Hematopoietic multipotent progenitor cell treated with erythropoietin and hydrocortisone succinate and interleukin-3 and kit ligand, for 6 days (in vitro differentiated cells): ENCODE measurements around the gene FREM2.

Source experiments
- DNase-seq: peaks from one replicate; pipeline ENCODE4 v3.0.0-alpha.2; 2015

Gene FREM2

DNA sequence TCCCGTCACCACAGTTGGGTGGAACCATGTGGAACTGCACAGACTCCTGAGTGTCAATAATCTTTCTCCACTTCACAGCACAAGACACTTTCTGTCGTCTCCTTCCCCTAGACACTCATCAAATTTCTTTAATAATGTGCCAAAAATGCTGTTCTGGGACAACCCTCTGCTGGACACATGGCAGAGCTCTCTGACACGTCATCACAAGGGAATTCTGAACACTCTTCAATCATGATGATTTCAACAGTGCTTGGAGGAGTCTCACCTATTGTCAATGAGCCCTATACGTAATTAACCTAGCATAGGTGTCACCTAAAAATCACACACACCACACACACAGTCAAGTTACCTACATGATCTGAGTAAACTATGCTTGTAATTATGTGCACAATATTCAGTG, 162.4 kb downstream of the FREM2 start:
- no peak for DNase-seq

DNA sequence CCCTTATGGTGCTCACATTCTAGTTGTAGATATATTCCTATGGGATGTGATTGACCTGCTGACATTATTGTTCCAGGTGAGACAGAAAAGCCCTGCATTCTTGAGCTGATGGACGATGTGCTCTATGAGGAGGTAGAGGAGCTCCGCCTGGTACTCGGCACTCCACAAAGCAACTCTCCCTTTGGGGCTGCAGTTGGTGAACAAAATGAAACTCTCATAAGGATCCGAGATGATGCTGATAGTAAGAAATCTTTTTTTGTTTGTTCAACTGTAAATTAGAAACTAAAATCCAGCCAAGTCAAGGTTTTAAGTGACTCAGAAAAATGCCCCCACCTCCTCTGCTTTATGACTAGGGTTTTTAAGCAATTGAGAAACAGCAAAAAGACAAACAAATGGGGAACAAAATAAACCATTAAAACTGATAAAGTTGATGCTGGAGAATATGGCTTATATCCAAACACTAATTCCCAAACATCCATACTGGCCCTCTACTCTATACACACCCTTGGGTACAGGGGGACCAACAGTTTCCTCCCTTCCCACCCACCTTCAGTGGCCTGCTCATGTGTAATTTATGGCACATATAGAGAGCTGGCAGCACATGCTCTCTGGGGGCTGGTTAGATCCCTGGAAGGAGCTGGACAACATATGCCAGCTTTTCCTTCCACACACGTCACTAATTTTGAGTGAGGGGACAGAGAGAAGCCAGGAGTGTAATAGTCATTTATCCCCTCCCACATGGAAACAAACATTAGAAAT, 164.2 kb downstream of the FREM2 start:
- no peak for DNase-seq

- DNase-seq: no peak
These were observed 167.3 kb downstream of the FREM2 start for GRCh38 chr13:38854226-38854625.

DNA sequence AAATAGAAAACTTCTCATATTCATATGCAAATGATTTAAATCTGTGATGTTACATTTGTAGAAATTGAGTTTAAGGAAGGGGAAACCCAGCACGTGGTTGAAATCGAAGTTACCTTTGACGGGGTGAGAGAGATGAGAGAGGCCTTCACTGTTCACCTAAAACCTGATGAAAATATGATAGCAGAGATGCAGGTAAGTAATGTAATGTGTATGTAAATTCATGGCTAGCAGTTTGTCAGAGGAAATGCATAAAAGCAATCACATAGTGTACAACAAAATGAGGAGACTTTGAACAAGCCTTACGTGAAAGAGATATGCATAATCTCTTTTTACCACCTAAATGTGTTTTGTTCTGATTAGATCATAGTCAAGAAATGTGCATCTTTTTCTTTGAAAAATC, 169.2 kb downstream of the FREM2 start:
- DNase-seq: no peak

DNA sequence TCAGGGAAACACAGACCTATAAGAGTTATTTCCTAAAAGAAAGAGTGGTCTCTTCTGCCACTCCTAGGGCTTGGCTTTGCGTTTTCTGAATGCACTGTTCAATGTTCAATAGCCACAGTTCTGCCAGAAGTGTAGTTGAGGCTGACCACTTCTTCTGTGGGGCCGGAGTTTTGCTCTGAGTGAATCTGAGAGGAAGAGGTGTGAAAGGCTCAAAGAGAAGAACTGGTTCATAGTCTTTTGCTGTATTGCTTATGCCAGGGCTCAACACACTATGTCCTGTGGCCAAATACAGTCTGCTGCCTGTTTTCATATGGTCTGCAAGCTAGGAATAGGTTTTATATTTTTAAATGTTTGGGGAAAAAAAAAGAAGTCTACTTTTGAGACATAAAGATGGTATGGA, 175.6 kb downstream of the FREM2 start:
- no peak for DNase-seq

DNA sequence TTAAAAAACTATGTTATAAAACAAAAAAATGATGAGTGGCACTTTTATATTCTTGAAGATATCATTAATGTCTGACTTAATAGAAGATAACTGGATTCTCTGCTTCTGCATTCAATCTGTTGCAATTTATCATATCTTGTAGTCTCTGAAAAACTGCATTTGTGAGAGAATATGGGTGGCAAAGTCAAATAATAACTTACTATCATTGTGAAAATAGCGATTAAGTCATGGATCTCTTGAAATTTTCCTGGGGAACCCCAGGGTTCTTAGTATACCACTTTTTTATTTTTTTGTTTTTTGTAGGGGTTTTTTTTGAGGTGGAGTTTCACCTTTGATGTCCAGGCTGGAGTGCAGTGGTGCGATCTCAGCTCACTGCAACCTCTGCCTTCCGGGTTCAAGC, 176.7 kb downstream of the FREM2 start:
- DNase-seq: no peak

DNA sequence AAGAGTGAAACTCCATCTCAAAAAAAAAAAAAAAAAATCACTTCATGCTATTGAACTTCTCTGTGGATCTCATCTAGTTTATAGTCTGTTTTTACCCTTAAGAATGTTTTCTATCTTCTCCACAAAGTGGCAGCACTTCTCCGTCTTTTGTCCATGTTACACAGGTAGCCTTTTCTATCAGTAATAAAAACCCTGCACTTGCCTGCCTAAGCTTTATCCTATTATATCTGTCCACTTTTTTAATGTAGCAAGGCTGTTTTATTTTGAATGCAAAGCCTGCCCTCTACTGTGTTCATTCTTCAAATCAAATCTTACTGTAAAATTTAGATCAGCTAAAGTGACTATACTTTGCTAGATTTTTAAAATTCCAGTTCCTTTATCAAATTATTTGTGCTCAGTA, 179.8 kb downstream of the FREM2 start:
- DNase-seq: peak; percentile 1

- no peak for DNase-seq
These were observed 181.5 kb downstream of the FREM2 start for GRCh38 chr13:38868399-38868798.

DNA sequence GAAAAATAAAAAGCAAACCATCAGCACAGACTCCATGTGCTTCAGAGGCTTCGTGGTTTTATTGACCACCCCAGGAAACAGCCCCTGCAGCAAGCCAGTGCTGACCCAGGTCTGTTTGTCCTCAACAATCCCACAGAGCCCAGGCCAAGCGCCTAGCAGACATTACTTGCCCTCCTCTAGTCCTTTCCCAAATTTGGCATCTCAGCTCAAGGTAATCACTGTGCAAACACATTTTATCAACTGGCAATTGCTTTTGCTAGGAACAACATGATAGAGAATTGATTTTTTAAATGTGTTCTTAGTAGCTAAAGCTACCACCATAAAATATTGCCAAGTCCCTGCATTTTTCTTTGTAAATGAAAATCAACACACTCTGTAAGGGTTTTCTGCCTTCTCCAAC, 182.0 kb downstream of the FREM2 start:
- DNase-seq: no peak

GRCh38 chr13:38871275-38871674, 184.4 kb downstream of the FREM2 start:
- no peak for DNase-seq

DNA sequence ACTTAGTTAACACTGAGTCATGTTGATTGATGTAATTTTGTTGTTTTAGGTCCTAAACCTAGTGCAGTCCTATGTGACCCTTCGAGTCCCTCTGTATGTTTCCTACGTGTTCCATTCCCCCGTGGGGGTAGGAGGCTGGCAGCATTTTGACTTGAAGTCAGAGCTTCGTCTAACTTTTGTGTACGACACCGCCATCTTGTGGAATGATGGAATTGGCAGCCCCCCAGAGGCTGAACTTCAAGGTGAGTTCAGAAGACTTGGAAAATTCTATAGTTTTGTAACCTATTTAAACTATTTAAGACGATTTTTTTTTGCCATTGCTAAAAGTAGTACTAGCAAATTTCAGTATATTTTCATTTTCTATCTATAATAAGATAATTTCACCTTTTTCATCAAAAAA, 185.8 kb downstream of the FREM2 start:
- DNase-seq: peak; percentile 56

DNA sequence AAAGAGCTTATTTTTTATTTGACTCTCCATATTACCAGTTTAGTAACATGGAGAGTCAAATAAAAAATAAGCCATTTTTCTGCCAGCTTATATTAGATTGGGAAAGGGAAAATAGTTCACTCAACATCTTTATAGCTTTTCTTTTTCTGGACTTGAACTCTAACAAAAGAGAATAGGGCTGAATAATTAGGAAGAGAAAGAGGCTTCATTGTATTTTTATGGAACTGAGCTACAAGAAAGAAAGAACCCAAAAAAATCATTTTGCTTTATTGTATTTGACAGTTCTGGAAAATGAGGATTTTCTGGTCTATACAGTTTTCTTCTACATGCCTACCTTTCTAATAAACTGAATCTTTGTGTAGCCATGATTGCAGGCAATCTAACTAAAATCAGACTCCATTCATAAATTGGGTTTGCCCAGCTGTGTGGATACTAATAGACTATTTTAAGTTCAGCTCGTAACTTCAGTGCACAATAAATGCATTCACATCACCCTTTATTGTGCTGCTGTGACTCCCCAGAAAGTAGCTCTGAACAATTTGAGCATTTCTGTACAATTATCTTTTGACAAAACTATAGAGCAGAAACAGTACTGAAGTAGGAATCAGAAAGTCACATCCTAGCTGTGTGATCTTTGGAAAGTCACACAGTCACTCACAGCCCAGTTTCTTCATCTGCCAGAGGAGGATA, 188.5 kb downstream of the FREM2 start:
- no peak for DNase-seq

GRCh38 chr13:38879278-38879677, 192.4 kb downstream of the FREM2 start:
- DNase-seq: no peak

DNA sequence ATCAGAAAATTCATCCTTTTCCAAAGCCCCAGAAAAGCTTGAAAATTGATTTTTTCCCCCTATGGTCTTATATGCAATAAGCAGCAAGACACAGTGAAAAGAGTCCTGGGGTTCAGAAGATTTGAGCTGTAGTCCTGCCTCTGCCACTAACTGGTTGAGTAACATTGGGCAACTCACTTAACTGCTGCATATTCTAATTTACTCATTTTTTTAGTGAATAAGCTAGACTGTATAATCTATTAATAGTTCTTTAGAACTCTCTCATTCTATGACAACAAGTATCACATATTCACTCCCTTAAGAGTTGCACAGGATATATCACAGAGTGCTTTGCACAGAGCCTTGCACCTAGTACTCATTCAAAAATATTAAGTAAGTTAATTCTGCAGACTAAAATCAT, 192.9 kb downstream of the FREM2 start:
- DNase-seq: no peak

- DNase-seq: no peak
These were observed 193.5 kb downstream of the FREM2 start for GRCh38 chr13:38880397-38880796.

- DNase-seq: no peak
These were observed 196.9 kb downstream of the FREM2 start for GRCh38 chr13:38883783-38884182.

GRCh38 chr13:38888309-38888708, 201.4 kb downstream of the FREM2 start:
- no peak for DNase-seq

GRCh38 chr13:38895075-38895474, 208.2 kb downstream of the FREM2 start:
- no peak for DNase-seq

DNA sequence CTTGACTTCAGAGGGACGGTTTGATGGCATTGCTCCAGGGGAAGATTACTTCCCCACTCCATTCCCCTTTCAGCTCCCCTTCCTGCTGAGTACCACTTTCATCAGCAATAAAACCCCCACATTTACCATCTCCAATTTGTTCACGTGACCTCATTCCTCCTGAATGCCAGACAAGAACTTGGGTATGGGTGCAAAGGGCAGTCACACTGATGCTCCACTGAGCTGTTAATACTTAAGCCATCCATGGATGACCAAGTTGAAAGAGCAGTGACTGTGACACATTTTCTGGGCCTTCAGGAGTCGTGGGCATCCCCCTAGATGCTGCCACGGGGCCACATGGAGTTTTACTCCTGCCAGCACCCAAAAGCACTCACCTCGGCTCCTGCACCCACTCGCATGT, 210.6 kb downstream of the FREM2 start:
- DNase-seq: no peak

DNA sequence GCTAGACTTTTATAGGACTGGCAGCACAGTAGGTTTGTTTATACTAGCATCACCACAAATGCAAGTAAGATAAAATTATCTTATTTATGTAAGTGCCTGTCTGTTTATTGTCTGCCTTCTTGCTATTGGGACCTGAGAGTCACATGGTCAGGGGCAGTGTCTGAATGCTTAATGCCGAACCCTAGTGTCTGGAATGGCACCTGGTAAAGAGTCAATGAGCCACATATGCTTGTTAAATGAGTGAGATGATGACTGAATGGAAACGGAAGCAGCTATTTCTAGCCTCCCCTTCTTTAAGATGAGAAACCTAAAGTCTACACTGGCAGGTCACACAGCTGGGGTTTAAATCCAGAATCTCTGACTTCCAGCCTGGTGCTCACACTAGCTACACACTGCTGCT, 211.6 kb downstream of the FREM2 start:
- DNase-seq: no peak

GRCh38 chr13:38899571-38899970, 212.7 kb downstream of the FREM2 start:
- DNase-seq: no peak

- DNase-seq: peak; percentile 4
These were observed 213.3 kb downstream of the FREM2 start for GRCh38 chr13:38900188-38900587.

GRCh38 chr13:38902551-38902950, 215.7 kb downstream of the FREM2 start:
- DNase-seq: no peak

- DNase-seq: no peak
These were observed 218.2 kb downstream of the FREM2 start for GRCh38 chr13:38905081-38905480.

- no peak for DNase-seq
These were observed 219.0 kb downstream of the FREM2 start for GRCh38 chr13:38905861-38906260.
